Measurements from ENCODE around the gene PFKP.

The PFKP gene

GRCh38 chr10:3054183-3054850 is 13.0 kb upstream of the PFKP start:
- H3F3A ChIP-seq (ENCODE audit: insufficient read depth, low read length), result no peaks in the 10 kb centered on the region
- no peak overlapping the region for H3K4me2 ChIP-seq (ENCODE audit: low read depth, low read length)
- H3K27me3 ChIP-seq (replicated peaks; ENCODE audit: insufficient read depth, low read length), result no peaks in the 10 kb centered on the region; the same call in 1 of the 2 replicates
- no peaks in the 10 kb centered on the region for H3K79me2 ChIP-seq (ENCODE audit: low read length)
- no peak overlapping the region for H3K27ac ChIP-seq (ENCODE audit: low read length)
- H3K9ac ChIP-seq (ENCODE audit: low read length), result no peak overlapping the region
- no peaks in the 10 kb centered on the region for H3K9me3 ChIP-seq (replicated peaks; ENCODE audit: insufficient read depth, low read length)
- H3K36me3 ChIP-seq (replicated peaks; ENCODE audit: insufficient read depth, low read length), result no peaks in the 10 kb centered on the region
- H3K4me3 ChIP-seq (ENCODE audit: low read length), result no peak overlapping the region
- no peaks in the 10 kb centered on the region for H3K4me1 ChIP-seq (ENCODE audit: low read length)
- no peak overlapping the region for H2AFZ ChIP-seq (ENCODE audit: low read length)
- no peaks in the 10 kb centered on the region for H4K20me1 ChIP-seq (ENCODE audit: insufficient read depth, low read length)
- no peak for TF ChIP-seq EZH2 (optimal IDR thresholded peaks at IDR 0.05; ENCODE audit: low read depth, low read length)
- no peak for TF ChIP-seq CTCF (IDR thresholded peaks at IDR 0.05; ENCODE audit: low read length)
- no peak for TF ChIP-seq EZH2phosphoT487 (IDR thresholded peaks at IDR 0.05; ENCODE audit: low read length)
- no peaks in the 10 kb centered on the region for H3K9me2 ChIP-seq (replicated peaks; ENCODE audit: insufficient read depth, low read length)
- no peak for DNase-seq

GRCh38 chr10:3054851-3055199 is 12.5 kb upstream of the PFKP start:
- Histone ChIP-seq H3K9me3 (replicated peaks; ENCODE audit: insufficient read depth, low read length) (no peaks in the 10 kb centered on the region), H3K36me3 (replicated peaks; ENCODE audit: insufficient read depth, low read length) (no peaks in the 10 kb centered on the region), H3K4me2 (ENCODE audit: low read depth, low read length) (no peak overlapping the region), H3K27me3 (replicated peaks; ENCODE audit: insufficient read depth, low read length) (no peaks in the 10 kb centered on the region; the same call in 1 of the 2 replicates), H3K9ac (ENCODE audit: low read length) (no peak overlapping the region), H3K4me1 (ENCODE audit: low read length) (no peaks in the 10 kb centered on the region), H3K4me3 (ENCODE audit: low read length) (no peak overlapping the region), H3K27ac (ENCODE audit: low read length) (no peak overlapping the region), H3K79me2 (ENCODE audit: low read length) (no peaks in the 10 kb centered on the region), H4K20me1 (ENCODE audit: insufficient read depth, low read length) (no peaks in the 10 kb centered on the region), H2AFZ (ENCODE audit: low read length) (no peak overlapping the region), H3F3A (ENCODE audit: insufficient read depth, low read length) (no peaks in the 10 kb centered on the region), H3K9me2 (replicated peaks; ENCODE audit: insufficient read depth, low read length) (no peaks in the 10 kb centered on the region)
- TF ChIP-seq CTCF (IDR thresholded peaks at IDR 0.05; ENCODE audit: low read length), result no peak
- TF ChIP-seq EZH2 (optimal IDR thresholded peaks at IDR 0.05; ENCODE audit: low read depth, low read length), result no peak
- TF ChIP-seq EZH2phosphoT487 (IDR thresholded peaks at IDR 0.05; ENCODE audit: low read length), result no peak
- DNase-seq, result no peak

GRCh38 chr10:3056280-3057037 is 10.9 kb upstream of the PFKP start:
- Histone ChIP-seq H3K27me3 (replicated peaks; ENCODE audit: insufficient read depth, low read length) (no peaks in the 10 kb centered on the region; the same call in 1 of the 2 replicates), H3K4me2 (ENCODE audit: low read depth, low read length) (no peak overlapping the region), H3K36me3 (replicated peaks; ENCODE audit: insufficient read depth, low read length) (no peaks in the 10 kb centered on the region), H3K4me1 (ENCODE audit: low read length) (no peaks in the 10 kb centered on the region), H3F3A (ENCODE audit: insufficient read depth, low read length) (no peaks in the 10 kb centered on the region), H3K27ac (ENCODE audit: low read length) (no peak overlapping the region), H3K9ac (ENCODE audit: low read length) (no peak overlapping the region), H4K20me1 (ENCODE audit: insufficient read depth, low read length) (no peaks in the 10 kb centered on the region), H3K4me3 (ENCODE audit: low read length) (no peak overlapping the region), H3K9me2 (replicated peaks; ENCODE audit: insufficient read depth, low read length) (no peaks in the 10 kb centered on the region), H3K79me2 (ENCODE audit: low read length) (no peaks in the 10 kb centered on the region), H2AFZ (ENCODE audit: low read length) (no peak overlapping the region), H3K9me3 (replicated peaks; ENCODE audit: insufficient read depth, low read length) (no peaks in the 10 kb centered on the region)
- no peak for TF ChIP-seq EZH2 (optimal IDR thresholded peaks at IDR 0.05; ENCODE audit: low read depth, low read length)
- no peak for TF ChIP-seq CTCF (IDR thresholded peaks at IDR 0.05; ENCODE audit: low read length)
- no peak for DNase-seq

Measured in MM.1S (cell line).